ENCODE measurements around the gene CALM1.
A peak's percentile ranks its signal among the peaks of the same experiment; 100 is the strongest.

CALM1 gene

DNA sequence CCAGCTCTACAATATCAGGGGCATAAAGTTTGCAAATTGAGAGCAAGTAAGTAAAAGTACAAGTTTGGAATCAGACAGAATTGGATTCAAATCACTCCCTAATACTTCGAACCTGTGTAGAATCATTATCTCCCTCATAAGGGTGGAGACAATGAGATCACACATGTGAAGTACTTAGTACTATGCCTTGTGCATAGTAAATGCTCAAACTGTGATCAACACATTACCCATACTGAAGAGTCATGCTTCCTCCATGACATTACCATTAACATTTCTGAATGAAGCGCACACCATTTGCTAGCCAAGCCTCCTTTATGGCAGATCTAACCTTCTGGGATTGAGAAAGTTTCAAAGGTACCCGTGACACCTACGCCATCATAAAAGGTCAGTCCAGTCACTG, 38.5 kb upstream of the CALM1 start:
- TF ChIP-seq, protein P1, sequence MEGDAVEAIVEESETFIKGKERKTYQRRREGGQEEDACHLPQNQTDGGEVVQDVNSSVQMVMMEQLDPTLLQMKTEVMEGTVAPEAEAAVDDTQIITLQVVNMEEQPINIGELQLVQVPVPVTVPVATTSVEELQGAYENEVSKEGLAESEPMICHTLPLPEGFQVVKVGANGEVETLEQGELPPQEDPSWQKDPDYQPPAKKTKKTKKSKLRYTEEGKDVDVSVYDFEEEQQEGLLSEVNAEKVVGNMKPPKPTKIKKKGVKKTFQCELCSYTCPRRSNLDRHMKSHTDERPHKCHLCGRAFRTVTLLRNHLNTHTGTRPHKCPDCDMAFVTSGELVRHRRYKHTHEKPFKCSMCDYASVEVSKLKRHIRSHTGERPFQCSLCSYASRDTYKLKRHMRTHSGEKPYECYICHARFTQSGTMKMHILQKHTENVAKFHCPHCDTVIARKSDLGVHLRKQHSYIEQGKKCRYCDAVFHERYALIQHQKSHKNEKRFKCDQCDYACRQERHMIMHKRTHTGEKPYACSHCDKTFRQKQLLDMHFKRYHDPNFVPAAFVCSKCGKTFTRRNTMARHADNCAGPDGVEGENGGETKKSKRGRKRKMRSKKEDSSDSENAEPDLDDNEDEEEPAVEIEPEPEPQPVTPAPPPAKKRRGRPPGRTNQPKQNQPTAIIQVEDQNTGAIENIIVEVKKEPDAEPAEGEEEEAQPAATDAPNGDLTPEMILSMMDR (IDR thresholded peaks at IDR 0.05; ENCODE audit: insufficient read depth, missing control alignments) = no peak
- FAIRE-seq = no peak
- DNase-seq (ENCODE audit: insufficient read length, low spot score) = no peak

DNA sequence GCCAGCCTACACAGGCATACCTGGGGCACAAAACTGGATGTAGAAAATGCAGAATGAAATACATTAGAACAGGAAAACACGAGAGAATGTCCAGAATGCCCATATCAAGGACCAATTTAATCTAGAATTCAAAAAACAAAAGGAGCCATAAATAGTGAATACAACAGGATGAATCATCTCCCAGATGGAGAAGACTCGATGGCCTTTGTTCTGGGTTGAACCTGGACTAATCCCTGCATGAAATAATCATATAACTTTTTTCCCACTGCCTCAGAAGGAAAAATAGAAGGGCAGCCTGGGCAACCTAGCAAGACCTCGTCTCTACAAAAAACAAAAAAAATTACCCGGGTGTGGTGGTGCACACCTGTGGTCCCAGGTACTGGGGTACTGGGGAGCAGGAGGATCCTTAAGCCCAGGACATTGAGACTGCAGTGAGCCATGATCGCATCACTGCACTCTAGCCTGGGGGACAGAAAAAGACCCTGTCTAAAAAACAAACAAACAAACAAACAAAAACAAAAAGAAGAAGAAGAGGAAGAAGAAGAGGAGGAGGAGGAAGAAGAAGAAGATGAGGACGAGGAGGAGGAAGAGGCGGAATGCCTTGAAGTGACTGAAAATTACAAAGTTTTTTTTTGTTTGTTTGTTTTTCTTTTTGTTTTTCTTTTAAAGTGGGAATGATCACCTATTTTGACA, 34.8 kb upstream of the CALM1 start:
- TF ChIP-seq, protein P1 (IDR thresholded peaks at IDR 0.05; ENCODE audit: insufficient read depth, missing control alignments) = no peak
- FAIRE-seq (no peak), DNase-seq (ENCODE audit: insufficient read length, low spot score) (no peak)

DNA sequence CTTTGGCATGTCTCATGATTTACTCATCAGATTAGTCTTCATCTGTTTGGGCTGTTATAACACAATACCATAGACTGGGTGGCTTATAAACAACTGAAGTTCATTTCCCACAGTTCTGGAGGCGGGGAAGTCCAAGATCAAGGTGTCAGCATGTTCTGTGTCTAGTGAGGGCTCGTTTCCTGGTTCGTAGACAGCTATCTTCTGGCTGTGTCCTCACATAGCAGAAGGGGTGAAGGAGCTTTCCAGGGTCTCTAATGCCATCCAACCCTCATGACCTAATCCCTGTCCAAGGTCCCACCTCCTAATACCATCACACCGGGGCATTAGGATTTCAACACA, 34.3 kb upstream of the CALM1 start:
- no peak for FAIRE-seq
- no peak for DNase-seq (ENCODE audit: insufficient read length, low spot score)
- TF ChIP-seq, protein P1 (IDR thresholded peaks at IDR 0.05; ENCODE audit: insufficient read depth, missing control alignments) = no peak

DNA sequence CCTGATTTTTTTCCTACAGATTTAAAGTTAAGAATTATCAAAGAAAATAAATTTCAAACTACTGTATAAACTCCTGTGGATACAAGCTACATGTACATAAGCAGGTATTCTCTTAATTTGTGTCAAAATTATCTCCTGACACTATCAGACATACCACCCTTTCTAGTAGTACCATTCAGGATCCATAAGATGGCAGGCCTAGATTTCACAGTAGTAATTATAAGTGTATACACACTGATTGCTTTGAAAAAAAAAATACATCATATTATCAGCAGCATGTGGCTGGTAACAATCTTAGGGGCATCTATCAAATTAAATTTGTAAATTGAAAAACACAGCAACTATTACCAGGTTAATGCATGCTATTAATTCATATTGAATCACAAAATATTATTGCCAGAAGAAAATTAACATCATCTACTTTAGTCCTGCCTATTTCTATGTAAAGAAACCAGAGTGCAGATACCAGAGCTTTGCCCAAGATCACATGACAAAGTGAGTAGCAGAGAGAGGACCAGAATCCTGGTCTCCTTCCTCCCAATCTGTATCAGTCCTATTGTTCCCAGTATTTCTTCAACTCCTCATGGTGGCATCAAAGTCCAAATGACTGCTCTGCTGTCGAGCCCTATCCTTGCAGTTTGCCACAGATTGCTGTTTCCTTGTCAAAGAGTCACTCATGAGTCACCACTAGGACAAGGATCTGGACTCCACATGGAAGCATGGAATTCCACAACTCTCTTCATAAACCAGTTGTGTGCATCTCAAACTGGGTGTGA, 27.7 kb upstream of the CALM1 start:
- FAIRE-seq (no peak), DNase-seq (ENCODE audit: insufficient read length, low spot score) (no peak)
- TF ChIP-seq, protein P1 (IDR thresholded peaks at IDR 0.05; ENCODE audit: insufficient read depth, missing control alignments) = no peak

DNA sequence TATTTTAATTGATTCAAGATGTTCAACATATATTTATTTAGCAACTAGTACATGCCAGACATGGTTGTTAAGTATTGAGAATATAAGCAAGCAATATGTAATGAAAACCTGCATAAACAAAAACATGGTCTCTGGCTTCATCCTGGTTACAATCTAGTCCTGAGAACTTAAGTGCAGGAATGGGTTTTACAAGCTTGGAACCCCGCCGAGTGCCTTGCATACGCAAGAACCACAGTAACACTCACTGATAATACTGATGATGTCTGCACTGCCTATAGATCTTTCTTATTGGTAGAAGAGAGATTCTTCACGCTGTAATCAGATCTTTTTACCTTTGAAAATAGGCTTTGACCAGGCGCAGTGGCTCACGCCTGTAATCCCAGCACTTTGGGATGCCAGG, 22.9 kb upstream of the CALM1 start:
- no peak for DNase-seq (ENCODE audit: insufficient read length, low spot score)
- FAIRE-seq = no peak
- TF ChIP-seq, protein P1 (IDR thresholded peaks at IDR 0.05; ENCODE audit: insufficient read depth, missing control alignments) = no peak

DNA sequence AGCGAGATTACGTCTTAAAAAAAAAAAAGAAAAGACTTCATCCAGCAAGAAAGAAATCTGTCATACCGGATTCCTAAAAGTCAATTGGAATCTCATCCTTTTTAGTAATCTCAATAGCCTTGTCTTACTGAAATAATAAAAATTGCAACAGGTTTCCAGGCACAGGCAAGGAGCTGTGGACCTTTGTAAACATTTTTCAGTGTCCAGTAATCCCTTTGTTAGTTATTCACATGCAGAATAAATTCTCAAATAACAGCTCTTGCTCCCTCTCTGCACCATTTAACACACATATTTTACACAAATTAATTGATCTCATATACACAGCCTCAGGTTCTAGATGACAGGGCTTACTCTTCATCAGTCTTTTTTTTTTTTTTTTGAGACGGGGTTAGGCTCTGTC, 22.0 kb upstream of the CALM1 start:
- TF ChIP-seq, protein P1 (IDR thresholded peaks at IDR 0.05; ENCODE audit: insufficient read depth, missing control alignments) = no peak
- FAIRE-seq (no peak), DNase-seq (ENCODE audit: insufficient read length, low spot score) (no peak)

DNA sequence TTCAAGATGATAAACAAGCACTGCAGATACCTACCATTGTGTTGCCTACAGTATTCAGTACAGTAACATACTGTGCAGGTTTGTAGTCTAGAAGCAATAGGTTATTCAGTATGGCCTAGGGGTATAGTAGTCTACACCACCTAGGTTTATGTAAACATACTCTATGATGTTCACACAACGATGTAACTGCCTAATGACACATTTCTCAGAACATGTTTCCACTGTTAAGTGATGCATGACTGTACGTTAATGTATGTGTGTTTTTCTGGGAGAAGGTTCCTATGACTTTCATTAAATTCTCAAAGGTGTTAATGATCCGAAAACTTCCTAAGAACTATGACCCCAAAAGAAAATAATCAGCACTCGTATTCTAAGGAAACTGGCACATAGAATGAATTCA, 20.9 kb upstream of the CALM1 start:
- peak; percentile 56 for FAIRE-seq
- TF ChIP-seq, protein P1 (IDR thresholded peaks at IDR 0.05; ENCODE audit: insufficient read depth, missing control alignments) = no peak
- no peak for DNase-seq (ENCODE audit: insufficient read length, low spot score)

Measured in D721Med (cell line).